B cell (primary cell): Measurements from ENCODE around the gene MPZL3. TPM values are rescaled to one million over a fixed set of nuclear protein-coding genes. Genes with fewer than 3 reads are reported as not detected.
A peak's percentile ranks its signal among the peaks of the same experiment; 100 is the strongest.

Experiments used
- ATAC-seq: fragments of 200-7000 bp; cut with Tn5 transposase; one replicate; pipeline ENCODE4 v1.10.0; 2021; ENCODE audit warnings: low read depth, mild to moderate bottlenecking, moderate number of reproducible peaks, moderate library complexity
- CTCF ChIA-PET: fragments of 350-600 bp; sonication (Branson Sonifier 250); formaldehyde crosslinking; loops from one replicate; lab custom pipeline; 2021; ENCODE audit warnings: antibody characterized with exemption, inconsistent platforms; lab: Charles Lee
- POLR2A ChIA-PET: fragments of 350-600 bp; sonication (Branson Sonifier 250); formaldehyde crosslinking; loops from one replicate; lab custom pipeline; 2021; ENCODE audit warnings: antibody characterized with exemption; lab: Charles Lee
- DNase-seq: peaks from one replicate; pipeline ENCODE4 v3.0.0; 2013
- H2AFZ ChIP-seq: 2 replicates; pipeline ENCODE4 v1.6.1; 2012; ENCODE audit warnings: mild to moderate bottlenecking, low read depth, low read length; ENCODE audit not compliant: insufficient read depth, poor library complexity, severe bottlenecking
- H3K27ac ChIP-seq, 2 donors: 1 replicate in 1 of 2; 2 replicates in 1 of 2; pipeline ENCODE4 v1.5.1; 2012 to 2013; ENCODE audit warnings: low read length in 2 of 2, mild to moderate bottlenecking in 2 of 2, moderate library complexity in 1 of 2
- H3K27me3 ChIP-seq, 4 experiments: fragments of 200-600 bp in 1 of 4; sonication (generic) in 1 of 4; replicated peaks in 1 of 4; 1 replicate in 2 of 4; 2 replicates in 2 of 4; pipeline versions ENCODE4 v1.6.1 to v1.7.0; 2013 to 2016; ENCODE audit warnings: low read length in 3 of 4, mild to moderate bottlenecking in 2 of 4, mixed read lengths in 1 of 4, moderate library complexity in 1 of 4; ENCODE audit not compliant: insufficient read depth in 4 of 4, control insufficient read depth in 3 of 4; ENCODE audit errors: control extremely low read depth in 1 of 4
- H3K36me3 ChIP-seq, 2 experiments: replicated peaks in 1 of 2; 1 replicate in 1 of 2; 2 replicates in 1 of 2; pipeline versions ENCODE4 v1.6.1 to v1.7.1; 2013; ENCODE audit warnings: low read length in 1 of 2; ENCODE audit not compliant: insufficient read depth in 2 of 2, control insufficient read depth in 1 of 2; ENCODE audit errors: control extremely low read depth in 1 of 2, extremely low read depth in 1 of 2
- H3K4me1 ChIP-seq, 2 donors: fragments of 200-600 bp in 1 of 2; sonication (generic) in 1 of 2; 1 replicate in 1 of 2; 2 replicates in 1 of 2; pipeline versions ENCODE4 v1.5.1 to v1.6.1; 2013 to 2017; ENCODE audit warnings: low read length in 2 of 2; ENCODE audit not compliant: control insufficient read depth in 2 of 2, insufficient read depth in 2 of 2
- H3K4me2 ChIP-seq: replicated peaks from 2 replicates; pipeline ENCODE3; 2012; ENCODE audit warnings: mild to moderate bottlenecking, low read depth, low read length; ENCODE audit not compliant: poor library complexity, severe bottlenecking
- H3K4me3 ChIP-seq, 5 experiments: fragments of 200-600 bp in 1 of 5; sonication (generic) in 1 of 5; 1 replicate in 3 of 5; 2 replicates in 2 of 5; pipeline versions ENCODE4 v1.5.1 to v1.7.0; 2011 to 2016; ENCODE audit warnings: low read length in 4 of 5, mild to moderate bottlenecking in 4 of 5, low read depth in 2 of 5, control low read depth in 1 of 5, moderate library complexity in 1 of 5; ENCODE audit not compliant: insufficient read depth in 1 of 5; ENCODE audit errors: control extremely low read depth in 1 of 5, extremely low read depth in 1 of 5
- H3K79me2 ChIP-seq: fragments of 200-600 bp; sonication (generic); one replicate; pipeline ENCODE4 v1.6.0; 2016; ENCODE audit warnings: low read length; ENCODE audit not compliant: control insufficient read depth, insufficient read depth
- H3K9ac ChIP-seq: fragments of 200-600 bp; sonication (generic); 2 replicates; pipeline ENCODE4 v1.6.1; 2017; ENCODE audit warnings: mild to moderate bottlenecking, low read length, moderate library complexity
- H3K9me3 ChIP-seq, 3 donors: one replicate each; pipeline versions ENCODE4 v1.6.1 to v1.7.1; 2013; ENCODE audit warnings: low read length in 2 of 3; ENCODE audit not compliant: control insufficient read depth in 2 of 3, insufficient read depth in 1 of 3; ENCODE audit errors: control extremely low read depth in 1 of 3
- H4K20me1 ChIP-seq: 2 replicates; pipeline ENCODE4 v1.6.0; 2012; ENCODE audit warnings: mild to moderate bottlenecking, low read length; ENCODE audit not compliant: insufficient read depth, control insufficient read depth, poor library complexity, severe bottlenecking
- H3K27ac Mint-ChIP-seq: one replicate; pipeline ENCODE4 v1.8.0; 2021; ENCODE audit warnings: mixed read lengths
- H3K27me3 Mint-ChIP-seq: one replicate; pipeline ENCODE4 v1.8.0; 2021; ENCODE audit warnings: mixed read lengths
- H3K4me1 Mint-ChIP-seq: one replicate; pipeline ENCODE4 v1.8.0; 2021; ENCODE audit warnings: mixed read lengths
- H3K4me3 Mint-ChIP-seq: one replicate; pipeline ENCODE4 v1.8.0; 2021; ENCODE audit warnings: mixed read lengths
- H3K9me3 Mint-ChIP-seq: one replicate; pipeline ENCODE4 v1.8.0; 2022; ENCODE audit warnings: mixed read lengths; ENCODE audit not compliant: insufficient read depth
- EZH2 ChIP-seq: IDR thresholded peaks from 2 replicates; pipeline ENCODE4 v1.6.1; 2012; ENCODE audit warnings: borderline replicate concordance, low read depth, mild to moderate bottlenecking, moderate library complexity, low read length; ENCODE audit not compliant: insufficient read depth, poor library complexity, severe bottlenecking
- WGBS: methylation state at CpG from one replicate; pipeline ENCODE4 v1.1.5; 2013; ENCODE audit warnings: missing lambda C conversion rate; ENCODE audit not compliant: insufficient coverage; 5-methylcytosine and 5-hydroxymethylcytosine counted together
- intact Hi-C: fragments of 100-400 bp; cut with micrococcal nuclease; formaldehyde crosslinking; loops from one replicate; pipeline ENCODE4 v1.10.0; 2022
- polyA plus RNA-seq: library from polyadenylated mRNA; depleted of rRNA; stranded (reverse); fragments of >200 nt; gene quantifications from 2 replicates; pipeline ENCODE4 v1.2.3, GENCODE V29; 2012
- total RNA-seq, 2 donors: library from RNA; stranded (reverse); fragments of 120-200 nt in 1 of 2; gene quantifications; 1 replicate in 1 of 2; 2 replicates in 1 of 2; pipeline versions ENCODE4 v1.2.3 to v1.2.4, GENCODE V29; 2013 to 2022
- TF ChIP-seq, protein P1 (sequence below): fragments of 200-600 bp; IDR thresholded peaks from one replicate; pipeline ENCODE4 v1.8.0; 2022; ENCODE audit warnings: antibody characterized with exemption, mild to moderate bottlenecking

The MPZL3 gene
- total and polyA plus RNA-seq, 2 donors (not counting 1 experiment from before 2014, with no cell fraction given) = 1.4 to 4.2 TPM

- Histone ChIP-seq H3K79me2 (no peaks in the 10 kb centered on the region), H3K9me3 (no peaks in the 10 kb centered on the region), H3K4me1 (peaks cover 48 to 49% of the 10 kb centered on the region in 2 donors), H3K27ac (no peak overlapping the region), H3K36me3 (peaks cover 3 to 9% of the 10 kb centered on the region in 2 experiments), H3K4me2 (no peak overlapping the region), H3K9ac (no peak overlapping the region), H3K4me3 (no peak overlapping the region), H3K27me3 (no peaks in the 10 kb centered on the region), H2AFZ (no peak overlapping the region), H4K20me1 (no peaks in the 10 kb centered on the region)
- POLR2A ChIA-PET = interaction anchor here (0.6 kb wide), 1 partner anchor 266 kb away, joined by 6 read pairs; no protein-coding TSS in a partner anchor
- no peak overlapping the region for H3K4me3 Mint-ChIP-seq
- H3K9me3 Mint-ChIP-seq = no peaks in the 10 kb centered on the region
- no peaks in the 10 kb centered on the region for H3K27me3 Mint-ChIP-seq
- no peak for ATAC-seq
- no peak overlapping the region for H3K27ac Mint-ChIP-seq
- intact Hi-C loops = no loop called here
- CTCF ChIA-PET = interaction anchor here (0.6 to 2.4 kb wide), 4 partner anchors 14 to 259 kb away, joined by 3 to 12 read pairs (median 4); no protein-coding TSS in a partner anchor
- DNase-seq = no peak
- TF ChIP-seq, protein P1, sequence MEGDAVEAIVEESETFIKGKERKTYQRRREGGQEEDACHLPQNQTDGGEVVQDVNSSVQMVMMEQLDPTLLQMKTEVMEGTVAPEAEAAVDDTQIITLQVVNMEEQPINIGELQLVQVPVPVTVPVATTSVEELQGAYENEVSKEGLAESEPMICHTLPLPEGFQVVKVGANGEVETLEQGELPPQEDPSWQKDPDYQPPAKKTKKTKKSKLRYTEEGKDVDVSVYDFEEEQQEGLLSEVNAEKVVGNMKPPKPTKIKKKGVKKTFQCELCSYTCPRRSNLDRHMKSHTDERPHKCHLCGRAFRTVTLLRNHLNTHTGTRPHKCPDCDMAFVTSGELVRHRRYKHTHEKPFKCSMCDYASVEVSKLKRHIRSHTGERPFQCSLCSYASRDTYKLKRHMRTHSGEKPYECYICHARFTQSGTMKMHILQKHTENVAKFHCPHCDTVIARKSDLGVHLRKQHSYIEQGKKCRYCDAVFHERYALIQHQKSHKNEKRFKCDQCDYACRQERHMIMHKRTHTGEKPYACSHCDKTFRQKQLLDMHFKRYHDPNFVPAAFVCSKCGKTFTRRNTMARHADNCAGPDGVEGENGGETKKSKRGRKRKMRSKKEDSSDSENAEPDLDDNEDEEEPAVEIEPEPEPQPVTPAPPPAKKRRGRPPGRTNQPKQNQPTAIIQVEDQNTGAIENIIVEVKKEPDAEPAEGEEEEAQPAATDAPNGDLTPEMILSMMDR = no peak
- TF ChIP-seq EZH2 = no peak
- peaks cover 44% of the 10 kb centered on the region for H3K4me1 Mint-ChIP-seq
- WGBS = no CpG with 5 or more reads among the region's 3 CpGs
These were observed 22.1 kb downstream of the MPZL3 start for GRCh38 chr11:118230088-118230487.

- H3K79me2 ChIP-seq = no peaks in the 10 kb centered on the region
- ChIA-PET CTCF (interaction anchor here (1.0 to 2.4 kb wide), 3 partner anchors 13 to 62 kb away, joined by 3 to 12 read pairs (median 3); no protein-coding TSS in a partner anchor), POLR2A (no interaction called here)
- H3K27ac Mint-ChIP-seq = no peak overlapping the region
- no peak for TF ChIP-seq EZH2
- TF ChIP-seq, protein P1 = no peak
- no peaks in the 10 kb centered on the region for H3K9me3 ChIP-seq
- peak overlapping the region; percentile 64 for H3K4me3 Mint-ChIP-seq
- H3K4me3 ChIP-seq = no peak overlapping the region
- no peaks in the 10 kb centered on the region for H3K27me3 Mint-ChIP-seq
- intact Hi-C loops = loop anchor here (2.0 to 10.0 kb wide), 3 partner anchors 15 to 215 kb away; no protein-coding TSS in a partner anchor
- H3K4me2 ChIP-seq = peak overlapping the region; percentile 32
- peaks cover 51% of the 10 kb centered on the region for H3K4me1 Mint-ChIP-seq
- H3K4me1 ChIP-seq = peaks cover 55 to 56% of the 10 kb centered on the region in 2 donors
- 46% methylated on average over 5 of the region's 5 CpGs for WGBS
- H4K20me1 ChIP-seq = no peaks in the 10 kb centered on the region
- no peaks in the 10 kb centered on the region for H3K27me3 ChIP-seq
- DNase-seq = no peak
- H3K36me3 ChIP-seq = peaks cover 2 to 9% of the 10 kb centered on the region in 2 experiments
- H3K9ac ChIP-seq = no peak overlapping the region
- no peaks in the 10 kb centered on the region for H3K9me3 Mint-ChIP-seq
- H2AFZ ChIP-seq = no peak overlapping the region
- H3K27ac ChIP-seq = no peak overlapping the region
- ATAC-seq = no peak
These were observed 22.8 kb downstream of the MPZL3 start for GRCh38 chr11:118229274-118229847.
